H9 (cell line): ENCODE results near the gene SPRED2. TPM values are rescaled to one million over a fixed set of nuclear protein-coding genes. Genes with fewer than 3 reads are reported as not detected.

Experiments
- DNase-seq: peaks from one replicate; pipeline ENCODE4 v3.0.0-alpha.2; 2017
- H2AFZ ChIP-seq: one replicate; pipeline ENCODE4 v1.6.1; 2013; ENCODE audit warnings: mild to moderate bottlenecking, low read length, control low read depth, moderate library complexity
- H2AK5ac ChIP-seq: 2 replicates; pipeline ENCODE4 v1.6.1; 2013; ENCODE audit warnings: low read length, control low read depth, mixed read lengths; ENCODE audit not compliant: insufficient read length
- H2BK120ac ChIP-seq: one replicate; pipeline ENCODE4 v1.6.1; 2013; ENCODE audit warnings: low read depth, mild to moderate bottlenecking, low read length, control low read depth, inconsistent platforms; ENCODE audit not compliant: poor library complexity, severe bottlenecking
- H2BK12ac ChIP-seq: 2 replicates; pipeline ENCODE4 v1.6.1; 2013; ENCODE audit warnings: low read length, control low read depth, mixed read lengths, low read depth; ENCODE audit not compliant: insufficient read length
- H2BK15ac ChIP-seq: 2 replicates; pipeline ENCODE4 v1.6.1; 2013; ENCODE audit warnings: low read depth, low read length, control low read depth
- H2BK20ac ChIP-seq: one replicate; pipeline ENCODE4 v1.6.1; 2013; ENCODE audit warnings: low read depth, mild to moderate bottlenecking, low read length, control low read depth, inconsistent platforms; ENCODE audit not compliant: poor library complexity, severe bottlenecking
- H2BK5ac ChIP-seq: 2 replicates; pipeline ENCODE4 v1.6.1; 2013; ENCODE audit warnings: low read length, control low read depth, mixed read lengths; ENCODE audit not compliant: insufficient read length
- H3K14ac ChIP-seq: 2 replicates; pipeline ENCODE4 v1.6.1; 2013; ENCODE audit warnings: low read length, control low read depth; ENCODE audit not compliant: insufficient read depth
- H3K18ac ChIP-seq: 2 replicates; pipeline ENCODE4 v1.6.1; 2013; ENCODE audit warnings: low read depth, mild to moderate bottlenecking, mixed read lengths, low read length, control low read depth; ENCODE audit not compliant: insufficient read length
- H3K23ac ChIP-seq: 2 replicates; pipeline ENCODE4 v1.6.1; 2013; ENCODE audit warnings: low read length, control low read depth, mixed read lengths, low read depth; ENCODE audit not compliant: insufficient read length
- H3K23me2 ChIP-seq: 2 replicates; pipeline ENCODE4 v1.6.1; 2013; ENCODE audit warnings: low read depth, mild to moderate bottlenecking, mixed read lengths, low read length, control low read depth; ENCODE audit not compliant: insufficient read length, poor library complexity, severe bottlenecking
- H3K27ac ChIP-seq: 2 replicates; pipeline ENCODE4 v1.5.1; 2013; ENCODE audit warnings: low read length, control low read depth, mixed read lengths, low read depth; ENCODE audit not compliant: insufficient read length
- H3K27me3 ChIP-seq: 2 replicates; pipeline ENCODE4 v1.6.1; 2013; ENCODE audit warnings: low read length, control low read depth, inconsistent platforms; ENCODE audit not compliant: insufficient read depth
- H3K4ac ChIP-seq: 2 replicates; pipeline ENCODE4 v1.6.1; 2013; ENCODE audit warnings: low read depth, mild to moderate bottlenecking, control low read depth, inconsistent platforms, low read length, moderate library complexity
- H3K4me1 ChIP-seq: 2 replicates; pipeline ENCODE4 v1.6.1; 2013; ENCODE audit warnings: low read length, control low read depth, inconsistent platforms; ENCODE audit not compliant: insufficient read depth
- H3K4me2 ChIP-seq: 2 replicates; pipeline ENCODE4 v1.6.1; 2013; ENCODE audit warnings: low read length, control low read depth, mixed read lengths; ENCODE audit not compliant: insufficient read length, insufficient read depth
- H3K56ac ChIP-seq: 2 replicates; pipeline ENCODE4 v1.6.1; 2013; ENCODE audit warnings: low read depth, mild to moderate bottlenecking, mixed read lengths, low read length, control low read depth; ENCODE audit not compliant: insufficient read length
- H3K79me1 ChIP-seq: 2 replicates; pipeline ENCODE4 v1.6.1; 2013; ENCODE audit warnings: low read depth, mild to moderate bottlenecking, moderate library complexity, low read length, control low read depth, inconsistent platforms; ENCODE audit not compliant: insufficient read depth, poor library complexity, severe bottlenecking
- H3K79me2 ChIP-seq: 2 replicates; pipeline ENCODE4 v1.6.1; 2013; ENCODE audit warnings: low read length, control low read depth, inconsistent platforms; ENCODE audit not compliant: insufficient read depth
- H3K9ac ChIP-seq: 2 replicates; pipeline ENCODE4 v1.6.1; 2013; ENCODE audit warnings: low read length, control low read depth, mixed read lengths; ENCODE audit not compliant: insufficient read length; ENCODE audit errors: extremely low read depth
- H3K9me3 ChIP-seq: one replicate; pipeline ENCODE4 v1.6.1; 2013; ENCODE audit warnings: low read depth, low read length, inconsistent platforms; ENCODE audit not compliant: control insufficient read depth
- H3T11ph ChIP-seq: one replicate; pipeline ENCODE4 v1.6.1; 2013; ENCODE audit warnings: mild to moderate bottlenecking, low read length, control low read depth, inconsistent platforms
- H4K20me1 ChIP-seq: one replicate; pipeline ENCODE4 v1.6.1; 2013; ENCODE audit not compliant: control insufficient read depth, insufficient read length, insufficient read depth
- H4K5ac ChIP-seq: 2 replicates; pipeline ENCODE4 v1.6.1; 2013; ENCODE audit warnings: low read depth, mild to moderate bottlenecking, mixed read lengths, low read length, control low read depth; ENCODE audit not compliant: insufficient read length
- H4K8ac ChIP-seq: replicated peaks from 2 replicates; pipeline ENCODE4 v1.6.1; 2013; ENCODE audit warnings: low read length, control low read depth, mixed read lengths, low read depth; ENCODE audit not compliant: insufficient read length
- H4K91ac ChIP-seq: 2 replicates; pipeline ENCODE4 v1.6.1; 2013; ENCODE audit warnings: low read depth, mild to moderate bottlenecking, moderate library complexity, mixed read lengths, low read length, control low read depth; ENCODE audit not compliant: insufficient read length
- H3K27ac Mint-ChIP-seq, 3 experiments: 2 replicates in 2 of 3; 3 replicates in 1 of 3; pipeline ENCODE4 v1.8.0; 2020 to 2021; ENCODE audit warnings: mixed read lengths in 3 of 3, mild to moderate bottlenecking in 1 of 3, moderate library complexity in 1 of 3
- H3K27me3 Mint-ChIP-seq: 2 replicates; pipeline ENCODE4 v1.8.0; 2021; ENCODE audit warnings: low read depth, mild to moderate bottlenecking, moderate library complexity, mixed read lengths
- H3K36me3 Mint-ChIP-seq, 3 experiments: 2 replicates in 2 of 3; 3 replicates in 1 of 3; pipeline ENCODE4 v1.8.0; 2020 to 2021; ENCODE audit warnings: low read depth in 3 of 3, mixed read lengths in 3 of 3; ENCODE audit not compliant: insufficient read depth in 1 of 3
- H3K4me1 Mint-ChIP-seq, 2 experiments: 2 replicates each; pipeline ENCODE4 v1.8.0; 2020; ENCODE audit warnings: mixed read lengths in 2 of 2
- H3K4me3 Mint-ChIP-seq, 2 experiments: 2 replicates in 1 of 2; 3 replicates in 1 of 2; pipeline ENCODE4 v1.8.0; 2020 to 2021; ENCODE audit warnings: mild to moderate bottlenecking in 2 of 2, mixed read lengths in 2 of 2, moderate library complexity in 1 of 2
- H3K9me3 Mint-ChIP-seq, 2 experiments: 2 replicates in 1 of 2; 3 replicates in 1 of 2; pipeline ENCODE4 v1.8.0; 2020; ENCODE audit warnings: mild to moderate bottlenecking in 2 of 2, mixed read lengths in 2 of 2, moderate library complexity in 1 of 2
- WGBS: extraction: QIAGEN DNeasy Blood & Tissue Kit; methylation state at CpG from one replicate; pipeline ENCODE4 v1.1.7; 2013; ENCODE audit warnings: missing lambda C conversion rate, low lambda C conversion rate, mixed read lengths; ENCODE audit not compliant: insufficient read length; ENCODE audit errors: extremely low coverage; 5-methylcytosine and 5-hydroxymethylcytosine counted together
- total RNA-seq: library from RNA; stranded (reverse); gene quantifications from 2 replicates; pipeline ENCODE4 v1.2.1, GENCODE V29; 2021
- TF ChIP-seq, protein P1 (sequence below): fragments of 200-600 bp; sonication (generic); conservative IDR thresholded peaks from 3 replicates; pipeline ENCODE4 v1.8.0; 2021; ENCODE audit warnings: antibody characterized with exemption, mild to moderate bottlenecking

SPRED2 gene
- total RNA-seq, 1 experiment from 2014 or later: 23.5 TPM

GRCh38 chr2:65267008-65267407, 165.4 kb downstream of the SPRED2 start:
- TF ChIP-seq, protein P1, sequence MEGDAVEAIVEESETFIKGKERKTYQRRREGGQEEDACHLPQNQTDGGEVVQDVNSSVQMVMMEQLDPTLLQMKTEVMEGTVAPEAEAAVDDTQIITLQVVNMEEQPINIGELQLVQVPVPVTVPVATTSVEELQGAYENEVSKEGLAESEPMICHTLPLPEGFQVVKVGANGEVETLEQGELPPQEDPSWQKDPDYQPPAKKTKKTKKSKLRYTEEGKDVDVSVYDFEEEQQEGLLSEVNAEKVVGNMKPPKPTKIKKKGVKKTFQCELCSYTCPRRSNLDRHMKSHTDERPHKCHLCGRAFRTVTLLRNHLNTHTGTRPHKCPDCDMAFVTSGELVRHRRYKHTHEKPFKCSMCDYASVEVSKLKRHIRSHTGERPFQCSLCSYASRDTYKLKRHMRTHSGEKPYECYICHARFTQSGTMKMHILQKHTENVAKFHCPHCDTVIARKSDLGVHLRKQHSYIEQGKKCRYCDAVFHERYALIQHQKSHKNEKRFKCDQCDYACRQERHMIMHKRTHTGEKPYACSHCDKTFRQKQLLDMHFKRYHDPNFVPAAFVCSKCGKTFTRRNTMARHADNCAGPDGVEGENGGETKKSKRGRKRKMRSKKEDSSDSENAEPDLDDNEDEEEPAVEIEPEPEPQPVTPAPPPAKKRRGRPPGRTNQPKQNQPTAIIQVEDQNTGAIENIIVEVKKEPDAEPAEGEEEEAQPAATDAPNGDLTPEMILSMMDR: no peak
- no peak overlapping the region for H2AK5ac ChIP-seq
- no peak overlapping the region for H4K91ac ChIP-seq
- no peak overlapping the region for H2BK5ac ChIP-seq
- H3K4me1 ChIP-seq: no peaks in the 10 kb centered on the region; the same call in 1 of the 2 replicates
- H3K23me2 ChIP-seq: no peaks in the 10 kb centered on the region
- no peak overlapping the region for H3K18ac ChIP-seq
- peaks cover 2% of the 10 kb centered on the region; the same call in 1 of the 2 replicates for H3K27me3 ChIP-seq
- H4K8ac ChIP-seq: no peak overlapping the region
- no peak overlapping the region for H2BK15ac ChIP-seq
- H3K56ac ChIP-seq: no peak overlapping the region
- no peaks in the 10 kb centered on the region for H3K79me2 ChIP-seq
- H3K9ac ChIP-seq: no peak overlapping the region
- H3K9me3 Mint-ChIP-seq: no peaks in the 10 kb centered on the region
- H2BK12ac ChIP-seq: no peak overlapping the region
- H3T11ph ChIP-seq: no peak overlapping the region
- H3K9me3 ChIP-seq: no peaks in the 10 kb centered on the region
- DNase-seq: no peak
- WGBS: no CpG with 5 or more reads among the region's 1 CpG
- H3K23ac ChIP-seq: no peak overlapping the region
- no peaks in the 10 kb centered on the region for H4K20me1 ChIP-seq
- peaks cover 29% of the 10 kb centered on the region for H3K27me3 Mint-ChIP-seq
- H3K36me3 Mint-ChIP-seq: peaks cover 11 to 65% (median 33%) of the 10 kb centered on the region in 3 experiments; a peak in 6 of 7 replicates
- no peaks in the 10 kb centered on the region for H3K79me1 ChIP-seq
- no peak overlapping the region for H4K5ac ChIP-seq
- no peak overlapping the region for H2AFZ ChIP-seq
- no peak overlapping the region for H3K27ac Mint-ChIP-seq
- no peak overlapping the region for H3K27ac ChIP-seq
- peaks cover 13 to 14% of the 10 kb centered on the region in 2 experiments for H3K4me1 Mint-ChIP-seq
- H3K4ac ChIP-seq: no peak overlapping the region
- no peak overlapping the region for H3K14ac ChIP-seq
- H3K4me2 ChIP-seq: no peak overlapping the region
- H3K4me3 Mint-ChIP-seq: no peak overlapping the region
- H2BK20ac ChIP-seq: no peak overlapping the region
- H2BK120ac ChIP-seq: no peak overlapping the region
